Measurements from ENCODE around the gene TMEM94.

TMEM94 gene

GRCh38 chr17:75496005-75496404, 39.6 kb downstream of the TMEM94 start:
- no peak for DNase-seq (ENCODE audit: low read depth)

GRCh38 chr17:75498039-75498725, 41.7 kb downstream of the TMEM94 start:
- no peak for DNase-seq (ENCODE audit: low read depth)

DNA sequence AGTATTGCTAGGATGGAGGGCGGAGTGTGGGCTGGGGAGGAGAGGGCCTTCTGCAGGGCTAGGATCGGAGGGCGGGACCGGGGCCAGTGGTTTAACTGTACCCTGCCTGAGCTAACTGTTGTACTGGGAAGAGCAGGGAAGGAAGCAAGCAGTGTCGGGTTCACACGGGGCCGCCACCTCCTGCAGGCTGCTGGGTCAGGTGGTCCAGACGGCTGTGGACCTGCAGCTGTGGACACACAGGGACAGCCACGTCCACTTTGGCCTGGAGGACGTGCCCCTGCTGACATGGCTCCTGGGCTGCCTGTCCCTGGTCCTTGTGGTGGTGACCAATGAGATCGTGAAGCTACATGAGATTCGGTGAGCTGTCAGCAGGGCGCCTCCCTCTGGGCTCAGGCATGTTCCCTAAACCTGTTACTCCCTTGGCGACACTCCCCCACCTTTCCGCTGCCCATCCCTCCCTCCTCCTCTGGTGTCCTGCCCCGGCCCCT, 42.3 kb downstream of the TMEM94 start:
- no peak for DNase-seq (ENCODE audit: low read depth)

DNA sequence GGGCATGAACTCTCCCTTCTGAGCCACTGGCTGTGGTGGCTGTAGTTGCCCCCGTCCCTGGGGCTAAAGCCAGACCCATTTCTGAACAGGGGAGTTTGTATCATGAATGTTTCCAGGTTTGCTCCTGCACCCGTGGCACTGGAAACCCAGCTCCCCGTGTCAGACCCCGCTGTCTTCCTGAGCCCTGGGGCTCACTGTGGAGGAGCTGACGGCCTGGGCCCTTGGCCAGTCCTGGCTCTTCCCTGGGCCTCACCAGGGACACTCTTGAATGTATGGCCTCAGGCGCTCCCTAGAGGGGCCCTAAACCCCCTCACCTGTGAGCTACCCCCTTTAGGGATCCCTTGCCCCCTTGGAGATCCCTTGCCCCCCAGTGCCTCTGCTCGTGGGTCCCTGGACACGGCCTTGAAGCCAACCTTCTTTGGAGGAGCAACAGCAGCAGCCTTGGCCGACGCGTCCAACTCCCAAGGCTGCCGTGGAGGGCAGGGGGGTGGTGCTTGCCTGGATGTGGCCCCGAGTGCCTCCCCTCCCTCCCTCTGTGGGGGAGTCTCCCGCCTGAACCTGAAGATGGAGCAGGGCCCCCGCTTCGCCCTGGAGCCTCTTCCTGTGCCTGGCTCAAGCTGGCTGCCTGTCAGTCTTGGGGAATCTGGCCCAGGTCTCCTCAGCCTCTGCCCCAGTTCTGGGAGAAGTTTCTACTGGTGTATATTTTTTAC, 43.0 kb downstream of the TMEM94 start:
- no peak for DNase-seq (ENCODE audit: low read depth)

DNA sequence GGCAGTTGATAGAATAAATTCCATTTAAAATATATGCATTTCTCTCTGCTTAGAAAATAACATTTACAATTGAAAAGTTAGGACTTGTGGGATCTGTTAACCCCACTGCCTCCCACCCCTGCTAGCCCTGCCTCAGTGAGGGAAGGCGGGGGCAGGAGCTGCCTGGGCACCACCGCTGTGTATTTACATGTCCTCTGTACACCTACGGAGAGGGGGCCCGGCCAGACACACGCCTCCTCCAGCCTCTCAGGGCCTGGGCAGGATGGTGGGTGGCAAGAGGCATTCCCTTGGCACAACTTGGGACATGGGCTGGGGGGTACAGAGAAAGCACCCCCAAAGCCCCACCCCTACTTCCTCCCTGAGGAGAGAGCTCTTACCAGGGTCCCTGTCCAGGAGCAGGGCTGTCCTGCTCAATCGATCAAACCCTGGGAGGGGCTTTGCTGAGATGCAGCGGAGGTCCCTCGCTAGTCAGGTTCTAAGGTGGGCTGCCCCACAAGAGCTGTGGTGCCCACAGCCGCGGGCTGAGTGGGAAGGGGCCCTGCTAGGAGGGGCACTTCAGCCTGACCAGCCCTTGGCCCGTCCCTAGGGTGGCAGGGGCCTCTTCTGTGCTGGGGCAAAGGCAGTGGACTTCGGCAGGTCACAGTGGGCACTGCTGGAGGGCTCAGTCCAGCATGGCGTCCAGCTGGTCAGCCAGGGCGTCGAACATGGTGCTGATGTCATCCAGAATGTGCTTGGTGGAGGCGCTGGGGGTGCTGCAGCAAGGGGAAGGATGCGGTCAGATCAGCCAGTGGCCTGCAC, 44.2 kb downstream of the TMEM94 start:
- no peak for DNase-seq (ENCODE audit: low read depth)

- DNase-seq (ENCODE audit: low read depth): no peak
These were observed 45.1 kb downstream of the TMEM94 start for GRCh38 chr17:75501378-75502071.

DNA sequence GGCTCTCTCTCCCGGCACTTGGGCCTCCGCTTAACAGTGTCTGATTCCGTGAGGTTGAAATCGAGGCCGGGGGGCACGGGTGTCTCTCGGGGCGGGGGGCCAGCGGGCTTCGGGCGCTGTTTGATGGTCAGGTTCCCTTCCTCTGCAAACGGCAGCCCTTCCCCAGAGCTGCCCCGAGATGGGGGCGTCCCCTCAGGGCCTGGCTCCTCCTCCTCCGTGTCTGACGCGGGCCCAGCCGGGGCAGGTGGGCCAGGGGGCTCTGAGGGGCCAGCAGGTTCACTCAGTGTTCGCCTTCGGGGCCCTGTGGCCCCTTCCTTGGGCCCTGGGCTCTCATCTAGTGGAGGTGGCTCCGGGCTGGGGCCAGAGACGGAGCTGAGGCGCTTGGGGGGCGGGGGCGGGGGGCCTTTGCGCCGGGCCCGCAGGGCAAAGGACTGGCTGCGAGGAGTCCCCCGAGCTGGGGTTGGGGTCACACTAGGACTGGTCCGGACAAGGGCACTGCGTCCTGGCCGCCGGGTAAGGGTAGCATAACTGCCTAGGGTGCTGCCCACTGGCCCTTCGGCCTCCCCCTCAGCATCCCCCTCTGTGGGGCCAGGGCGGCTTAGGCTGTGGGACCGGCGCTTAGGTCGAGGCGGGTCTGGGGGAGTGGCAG, 45.8 kb downstream of the TMEM94 start:
- DNase-seq (ENCODE audit: low read depth): no peak

GRCh38 chr17:75502721-75503329, 46.4 kb downstream of the TMEM94 start:
- DNase-seq (ENCODE audit: low read depth): no peak

DNA sequence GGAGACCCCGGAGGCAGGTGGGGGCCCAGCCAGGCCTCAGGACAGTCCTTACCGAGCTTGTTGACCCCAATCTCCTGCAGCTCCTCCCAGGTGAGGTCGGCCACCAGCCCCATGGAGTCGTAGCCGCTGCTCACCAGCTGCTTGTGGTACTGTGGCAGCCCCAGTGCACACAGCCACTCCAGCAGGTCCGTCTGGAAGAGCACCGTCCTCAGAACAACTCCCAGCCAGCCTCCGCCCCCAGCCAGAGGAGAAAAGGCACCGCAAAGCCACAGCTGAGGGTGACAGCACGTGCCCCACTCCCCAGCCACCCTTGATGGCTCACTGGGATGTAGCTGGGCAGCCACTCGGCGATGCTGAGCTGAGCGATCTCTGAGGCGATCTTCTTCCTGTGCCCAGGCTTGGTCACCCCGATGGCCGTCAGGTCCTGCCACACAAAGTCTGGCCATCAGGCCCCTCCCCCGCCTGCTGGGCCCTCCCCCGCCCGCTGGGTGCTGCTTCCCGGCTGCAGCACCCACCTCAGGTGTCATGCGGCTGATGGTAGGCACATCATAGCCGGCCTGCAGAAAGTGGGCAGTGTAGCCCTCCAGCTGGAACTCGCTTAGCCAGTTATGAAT, 47.0 kb downstream of the TMEM94 start:
- DNase-seq (ENCODE audit: low read depth): no peak

DNA sequence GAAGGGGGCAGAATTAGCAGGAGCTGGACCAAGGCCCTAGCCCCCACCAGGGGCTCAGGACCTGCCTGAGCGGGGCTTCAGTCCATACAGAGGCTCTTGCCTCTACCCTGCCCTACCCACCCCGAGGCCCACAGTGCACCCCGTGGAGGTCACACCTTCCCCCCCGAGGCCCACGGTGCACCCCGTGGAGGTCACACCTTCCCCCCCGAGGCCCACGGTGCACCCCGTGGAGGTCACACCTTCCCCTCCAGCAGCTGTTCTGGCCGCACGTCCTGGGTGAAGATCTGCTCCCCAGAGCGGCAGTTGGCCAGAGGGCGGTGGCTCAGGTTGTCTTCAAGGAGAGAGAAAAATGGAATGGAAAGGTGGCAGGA, 47.5 kb downstream of the TMEM94 start:
- no peak for DNase-seq (ENCODE audit: low read depth)

- DNase-seq (ENCODE audit: low read depth): peak; percentile 18
These were observed 48.1 kb downstream of the TMEM94 start for GRCh38 chr17:75504347-75505151.

- no peak for DNase-seq (ENCODE audit: low read depth)
These were observed 48.6 kb downstream of the TMEM94 start for GRCh38 chr17:75505152-75505409.

- DNase-seq (ENCODE audit: low read depth): no peak
These were observed 49.2 kb downstream of the TMEM94 start for GRCh38 chr17:75505640-75506039.

GRCh38 chr17:75506134-75506533, 49.7 kb downstream of the TMEM94 start:
- DNase-seq (ENCODE audit: low read depth): no peak

GRCh38 chr17:75506888-75507287, 50.5 kb downstream of the TMEM94 start:
- no peak for DNase-seq (ENCODE audit: low read depth)

- DNase-seq (ENCODE audit: low read depth): no peak
These were observed 51.6 kb downstream of the TMEM94 start for GRCh38 chr17:75507733-75508719.

GRCh38 chr17:75508931-75509361, 52.5 kb downstream of the TMEM94 start:
- no peak for DNase-seq (ENCODE audit: low read depth)

DNA sequence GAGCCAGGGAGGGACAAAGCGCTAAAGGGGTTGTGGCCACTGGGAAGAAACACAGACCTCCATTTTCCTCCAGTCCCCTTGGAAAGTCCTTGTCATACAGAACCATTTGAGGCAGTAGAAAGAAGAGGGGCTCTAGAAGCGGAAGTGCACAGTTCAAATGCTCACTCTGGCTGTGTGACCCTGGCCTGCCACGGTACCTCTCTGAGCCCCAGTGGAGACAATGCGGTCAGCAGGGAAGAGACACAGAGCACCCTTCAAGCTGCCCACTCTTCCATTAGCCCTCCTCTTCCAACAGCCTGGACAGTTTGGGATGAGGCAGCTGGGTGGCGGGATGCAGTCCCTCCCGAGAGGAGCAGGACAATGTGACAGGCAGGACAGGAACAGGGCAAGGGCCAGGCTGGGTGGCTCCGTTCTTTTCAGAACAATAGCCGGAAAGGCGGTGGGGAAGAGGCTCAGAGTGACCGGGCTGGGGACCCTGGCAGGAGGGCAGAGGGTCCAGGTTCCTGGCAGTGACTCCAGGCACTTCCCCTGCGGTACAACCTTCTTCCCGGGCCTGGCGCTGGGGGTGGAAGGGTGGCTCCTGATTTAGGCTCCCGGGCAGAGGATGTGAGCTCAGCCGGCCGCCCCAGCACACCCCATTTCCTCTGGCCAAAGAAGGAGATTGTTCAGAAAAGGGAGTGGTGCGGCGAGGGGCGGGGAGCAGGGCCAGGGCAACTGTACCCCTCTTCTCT, 53.3 kb downstream of the TMEM94 start:
- no peak for DNase-seq (ENCODE audit: low read depth)

All from activated T-helper 9 cell treated with anti-CD3 and anti-CD28 coated beads, Interleukin-2, amount 50 U/mL, for 16 hours (primary cell).